CD4-positive, alpha-beta T cell (primary cell): ENCODE results near the gene OR8K3. TPM values are rescaled to one million over a fixed set of nuclear protein-coding genes. Genes with fewer than 3 reads are reported as not detected.

Experiments
- ATAC-seq: fragments of 200-7000 bp; cut with Tn5 transposase; one replicate; pipeline ENCODE4 v1.10.0; 2022; ENCODE audit warnings: mild to moderate bottlenecking; ENCODE audit not compliant: poor library complexity
- CTCF ChIA-PET: fragments of 350-600 bp; sonication (Branson Sonifier 250); formaldehyde crosslinking; loops from one replicate; lab custom pipeline; 2021; ENCODE audit warnings: antibody characterized with exemption, inconsistent platforms; lab: Charles Lee
- POLR2A ChIA-PET: fragments of 350-600 bp; sonication (Branson Sonifier 250); formaldehyde crosslinking; loops from one replicate; lab custom pipeline; 2021; ENCODE audit warnings: antibody characterized with exemption, inconsistent platforms; lab: Charles Lee
- DNase-seq, 14 experiments: peaks; one replicate each; pipeline ENCODE4 v3.0.0-alpha.2; 2013 to 2020; ENCODE audit warnings: mixed read lengths in 2 of 14
- H3K27ac ChIP-seq, 2 donors: one replicate each; pipeline versions ENCODE4 v1.5.1 to v1.7.0; 2013; ENCODE audit warnings: low read length in 2 of 2, low read depth in 1 of 2, mild to moderate bottlenecking in 1 of 2
- H3K27me3 ChIP-seq, 2 experiments: 1 replicate in 1 of 2; 2 replicates in 1 of 2; pipeline versions ENCODE4 v1.6.1 to v1.7.0; 2013; ENCODE audit warnings: low read length in 2 of 2, control low read depth in 1 of 2, mild to moderate bottlenecking in 1 of 2, moderate library complexity in 1 of 2; ENCODE audit not compliant: insufficient read depth in 2 of 2, control insufficient read depth in 1 of 2
- H3K36me3 ChIP-seq: one replicate; pipeline ENCODE4 v1.6.1; 2013; ENCODE audit warnings: low read length, control low read depth; ENCODE audit not compliant: insufficient read depth
- H3K4me1 ChIP-seq: one replicate; pipeline ENCODE4 v1.6.1; 2013; ENCODE audit warnings: low read length, control low read depth; ENCODE audit not compliant: insufficient read depth
- H3K4me3 ChIP-seq: one replicate; pipeline ENCODE4 v1.5.1; 2013; ENCODE audit warnings: mild to moderate bottlenecking, low read length, moderate library complexity
- H3K9me3 ChIP-seq, 2 experiments: 1 replicate in 1 of 2; 2 replicates in 1 of 2; pipeline versions ENCODE4 v1.6.1 to v1.7.0; 2013; ENCODE audit warnings: low read length in 2 of 2, mild to moderate bottlenecking in 2 of 2, control low read depth in 1 of 2, moderate library complexity in 1 of 2; ENCODE audit not compliant: control insufficient read depth in 1 of 2, insufficient read depth in 1 of 2
- H3K27ac Mint-ChIP-seq: one replicate; pipeline ENCODE4 v1.8.0; 2020; ENCODE audit warnings: mixed read lengths
- H3K27me3 Mint-ChIP-seq: one replicate; pipeline ENCODE4 v1.8.0; 2021; ENCODE audit warnings: mixed read lengths
- H3K36me3 Mint-ChIP-seq: one replicate; pipeline ENCODE4 v1.8.0; 2021; ENCODE audit warnings: low read depth, mixed read lengths
- H3K4me1 Mint-ChIP-seq: one replicate; pipeline ENCODE4 v1.8.0; 2021; ENCODE audit warnings: low read depth, mixed read lengths
- H3K4me3 Mint-ChIP-seq: one replicate; pipeline ENCODE4 v1.8.0; 2020; ENCODE audit warnings: mild to moderate bottlenecking, mixed read lengths
- H3K9me3 Mint-ChIP-seq: one replicate; pipeline ENCODE4 v1.8.0; 2020; ENCODE audit warnings: mixed read lengths
- CTCF ChIP-seq: fragments of 200-600 bp; IDR thresholded peaks from one replicate; pipeline ENCODE4 v1.8.0; 2022; ENCODE audit warnings: antibody characterized with exemption, mild to moderate bottlenecking
- intact Hi-C, 2 experiments: fragments of 100-400 bp; cut with DNase I in 1 of 2; cut with micrococcal nuclease in 1 of 2; formaldehyde crosslinking; loops; one replicate each; pipeline versions ENCODE4 v1.15.1 to v1.9.0; 2023 to 2025; cut with DNase I, micrococcal nuclease
- polyA plus RNA-seq, 2 donors: library from polyadenylated mRNA; unstranded; fragments of 120-200 nt; gene quantifications; one replicate each; pipeline ENCODE4 v1.2.1, GENCODE V29; 2013
- total RNA-seq, 174 experiments: library from RNA in 2 of 174; stranded (reverse) in 2 of 174; gene quantifications; one replicate each; pipeline ENCODE4 v1.2.3 and lab custom pipeline; 2021 to 2026

The OR8K3 gene
- total RNA-seq (not detected), total RNA-seq (lab: John Stamatoyannopoulos, UW) (0 to 0.08 (median 0) reads per million in 172 experiments)
- polyA plus RNA-seq (2013, experiment 1 of 2) = not detected
- polyA plus RNA-seq (2013, experiment 2 of 2) = not detected

- POLR2A ChIA-PET = no interaction called here
- CTCF ChIA-PET = no interaction called here
- H3K36me3 ChIP-seq = no peaks in the 10 kb centered on the region
Measured at GRCh38 chr11:56314844-56315243, at the start of gene OR8K3. Gene OR8K3, plus strand, starts transcription at chr11:56315144. Its CDS starts 3,163 bp downstream, at chr11:56318307.

GRCh38 chr11:56271092-56271491, 43.9 kb upstream of the OR8K3 start:
- H3K36me3 Mint-ChIP-seq = no peaks in the 10 kb centered on the region
- intact Hi-C loops = no loop called here
- H3K4me3 Mint-ChIP-seq = no peak overlapping the region
- H3K27me3 Mint-ChIP-seq = no peaks in the 10 kb centered on the region
- ChIA-PET CTCF (no interaction called here), POLR2A (no interaction called here)
- Histone ChIP-seq H3K4me3 (no peak overlapping the region), H3K4me1 (no peaks in the 10 kb centered on the region), H3K27me3 (no peaks in the 10 kb centered on the region), H3K27ac (no peak overlapping the region), H3K9me3 (peaks cover 4 to 7% of the 10 kb centered on the region in 2 experiments), H3K36me3 (no peaks in the 10 kb centered on the region)
- no peak for ATAC-seq
- H3K9me3 Mint-ChIP-seq = peaks cover 23% of the 10 kb centered on the region
- no peak for TF ChIP-seq CTCF
- H3K27ac Mint-ChIP-seq = no peak overlapping the region
- no peaks in the 10 kb centered on the region for H3K4me1 Mint-ChIP-seq
- no peak for DNase-seq

More at GRCh38 chr11:56314844-56315243, at the start of gene OR8K3:
- Histone ChIP-seq H3K27me3 (no peaks in the 10 kb centered on the region), H3K9me3 (peaks cover 0 to 5% of the 10 kb centered on the region in 2 experiments), H3K27ac (no peak within 1 kb of the TSS), H3K4me3 (no peak within 1 kb of the TSS), H3K4me1 (no peaks in the 10 kb centered on the region)
- H3K9me3 Mint-ChIP-seq = peaks cover 13% of the 10 kb centered on the region
- no peak within 1 kb of the TSS for H3K27ac Mint-ChIP-seq
- DNase-seq (no peak), ATAC-seq (no peak)
- TF ChIP-seq CTCF = no peak
- H3K4me3 Mint-ChIP-seq = no peak within 1 kb of the TSS
- intact Hi-C loops = no loop called here
- H3K36me3 Mint-ChIP-seq = no peaks in the 10 kb centered on the region
- H3K27me3 Mint-ChIP-seq = no peaks in the 10 kb centered on the region
- no peaks in the 10 kb centered on the region for H3K4me1 Mint-ChIP-seq

GRCh38 chr11:56273854-56274253, 41.1 kb upstream of the OR8K3 start, which contains the start of gene OR5T1:
Gene OR5T1, plus strand, starts transcription at chr11:56274154. Its CDS starts 1,485 bp downstream, at chr11:56275639.
- ATAC-seq = no peak
- no peaks in the 10 kb centered on the region for H3K36me3 Mint-ChIP-seq
- no peaks in the 10 kb centered on the region for H3K4me1 ChIP-seq
- no peaks in the 10 kb centered on the region for H3K36me3 ChIP-seq
- no peaks in the 10 kb centered on the region for H3K4me1 Mint-ChIP-seq
- TF ChIP-seq CTCF = no peak
- no peak for DNase-seq
- no peak within 1 kb of the TSS for H3K4me3 ChIP-seq
- H3K27ac Mint-ChIP-seq = no peak within 1 kb of the TSS
- H3K27me3 Mint-ChIP-seq = no peaks in the 10 kb centered on the region
- ChIA-PET POLR2A (no interaction called here), CTCF (no interaction called here)
- no peak within 1 kb of the TSS for H3K27ac ChIP-seq
- intact Hi-C loops = no loop called here
- no peak within 1 kb of the TSS for H3K4me3 Mint-ChIP-seq
- H3K9me3 ChIP-seq = peaks cover 0 to 10% of the 10 kb centered on the region in 2 experiments
- peaks cover 17% of the 10 kb centered on the region for H3K9me3 Mint-ChIP-seq
- H3K27me3 ChIP-seq = no peaks in the 10 kb centered on the region
